GM10248 (cell line): Measurements from ENCODE around the gene PJVK.

Experiments used
- CTCF ChIA-PET: fragments of 300-600 bp; sonication (Branson Sonifier 250); formaldehyde crosslinking; extraction: SDS; loops from one replicate; lab custom pipeline; 2021; ENCODE audit warnings: antibody characterized with exemption; lab: Yijun Ruan, JAX
- POLR2A ChIA-PET: fragments of 350-650 bp; sonication (Branson Sonifier 250); formaldehyde crosslinking; extraction: SDS; loops from one replicate; lab custom pipeline; 2020; ENCODE audit warnings: antibody characterized with exemption; lab: Yijun Ruan, JAX
- DNase-seq: peaks from one replicate; pipeline ENCODE4 v3.0.0; 2012; ENCODE audit errors: extremely low spot score
- CTCF ChIP-seq: IDR thresholded peaks from 2 replicates; pipeline ENCODE4 v1.5.1; 2012; ENCODE audit warnings: mild to moderate bottlenecking, low read depth; ENCODE audit errors: extremely low read depth, missing control alignments, control extremely low read depth

The PJVK gene

GRCh38 chr2:178478130-178478438, 26.9 kb downstream of the PJVK start:
- DNase-seq: peak; percentile 21
- ChIA-PET CTCF (interaction anchor here (1.6 kb wide), 1 partner anchor 63 kb away, joined by 3 read pairs; no protein-coding TSS in a partner anchor), POLR2A (no interaction called here)
- TF ChIP-seq CTCF: no peak

GRCh38 chr2:178478439-178479274, 27.5 kb downstream of the PJVK start, which contains the start of gene FKBP7:
Gene FKBP7, minus strand, starts transcription at chr2:178478600. Its CDS starts 101 bp downstream, at chr2:178478499.
- ChIA-PET CTCF (interaction anchor here (1.4 kb wide), 2 partner anchors 56 to 66 kb away, joined by 3 read pairs; no protein-coding TSS in a partner anchor), POLR2A (no interaction called here)
- DNase-seq: peak; percentile 86
- peak; percentile 93 for TF ChIP-seq CTCF

GRCh38 chr2:178479275-178479616, 28.1 kb downstream of the PJVK start:
- ChIA-PET CTCF (interaction anchor here (1.1 to 1.4 kb wide), 3 partner anchors 38 to 65 kb away, joined by 3 to 4 read pairs (median 3); no protein-coding TSS in a partner anchor), POLR2A (no interaction called here)
- TF ChIP-seq CTCF: no peak
- DNase-seq: no peak

GRCh38 chr2:178479758-178480226, 28.6 kb downstream of the PJVK start:
- ChIA-PET CTCF (interaction anchor here (1.1 to 1.4 kb wide), 3 partner anchors 38 to 65 kb away, joined by 3 to 4 read pairs (median 3); no protein-coding TSS in a partner anchor), POLR2A (no interaction called here)
- no peak for TF ChIP-seq CTCF
- DNase-seq: no peak

GRCh38 chr2:178480227-178481181, 29.3 kb downstream of the PJVK start, which contains the start of gene PLEKHA3:
Gene PLEKHA3, plus strand, starts transcription at chr2:178480457. Its CDS starts 413 bp downstream, at chr2:178480870.
- TF ChIP-seq CTCF: no peak
- peak; percentile 91 for DNase-seq
- CTCF ChIA-PET: interaction anchor here (1.1 to 1.7 kb wide), 5 partner anchors 18 to 64 kb away, joined by 3 to 4 read pairs (median 3); no protein-coding TSS in a partner anchor
- POLR2A ChIA-PET: no interaction called here
